Measurements from ENCODE around the gene ITGA6.

Gene ITGA6

DNA sequence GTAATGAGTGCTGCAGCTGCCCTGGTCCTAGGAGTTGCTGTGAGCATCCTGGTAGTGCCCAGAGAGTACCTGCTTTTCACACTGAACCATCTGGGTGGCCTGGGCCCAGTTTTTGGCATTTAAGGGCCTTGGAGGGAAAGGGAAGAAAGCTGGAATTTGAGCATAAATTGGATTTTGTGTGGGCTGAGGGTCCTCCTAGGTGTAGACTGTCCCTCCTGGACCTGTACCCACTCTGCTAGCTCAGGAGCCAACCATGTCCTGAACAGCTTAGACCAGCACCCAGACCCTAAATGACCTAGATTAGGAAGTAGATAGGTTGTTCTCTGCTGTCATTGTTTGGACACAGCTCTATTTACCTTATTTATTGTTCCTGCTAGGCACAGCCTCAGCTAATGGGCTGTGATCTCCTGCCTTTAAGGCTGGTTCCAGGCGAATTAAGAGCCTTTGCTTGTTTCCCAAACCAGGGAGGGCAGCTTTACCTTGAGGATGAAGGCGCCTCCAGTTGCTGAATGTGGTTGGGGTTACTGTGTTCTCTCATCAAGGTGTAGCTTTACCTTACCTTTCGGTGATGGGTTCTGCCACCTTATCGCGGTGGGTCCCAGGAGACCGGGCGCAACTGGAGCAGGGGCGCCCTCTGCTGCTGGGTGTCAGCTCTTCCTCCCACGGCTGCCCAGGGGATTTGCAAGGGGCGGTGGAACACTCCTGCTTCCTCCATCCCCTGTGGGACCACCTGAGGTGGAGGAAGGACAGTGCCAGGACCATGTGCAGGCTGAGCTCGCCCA, 34.4 kb downstream of the ITGA6 start:
- no peak overlapping the region for H3K4me3 ChIP-seq (ENCODE audit: low read length)

DNA sequence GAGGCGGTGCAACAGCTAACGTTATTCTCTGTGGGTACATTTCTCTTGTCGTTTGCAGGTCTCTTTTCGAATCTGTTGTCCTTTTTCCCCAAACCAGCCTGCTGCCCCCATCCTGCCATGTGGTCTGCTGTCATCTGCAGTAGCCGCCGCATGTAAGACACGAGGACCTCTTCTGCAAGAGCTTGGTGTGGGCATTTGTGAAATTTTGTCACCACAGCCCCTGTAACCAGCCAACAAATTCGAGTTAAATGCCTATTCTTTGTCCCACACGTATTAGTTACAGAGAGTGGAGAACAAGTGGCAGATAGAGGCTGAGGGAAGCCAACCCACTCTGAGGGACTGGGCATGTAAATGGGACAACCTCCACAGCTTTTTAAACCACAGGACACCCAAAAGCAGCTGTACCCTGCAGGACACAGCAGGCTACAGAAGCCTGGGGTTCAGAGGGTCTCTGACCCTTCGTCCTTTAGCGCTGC, 35.0 kb downstream of the ITGA6 start:
- no peak overlapping the region for H3K4me3 ChIP-seq (ENCODE audit: low read length)
- TF ChIP-seq, protein P1, sequence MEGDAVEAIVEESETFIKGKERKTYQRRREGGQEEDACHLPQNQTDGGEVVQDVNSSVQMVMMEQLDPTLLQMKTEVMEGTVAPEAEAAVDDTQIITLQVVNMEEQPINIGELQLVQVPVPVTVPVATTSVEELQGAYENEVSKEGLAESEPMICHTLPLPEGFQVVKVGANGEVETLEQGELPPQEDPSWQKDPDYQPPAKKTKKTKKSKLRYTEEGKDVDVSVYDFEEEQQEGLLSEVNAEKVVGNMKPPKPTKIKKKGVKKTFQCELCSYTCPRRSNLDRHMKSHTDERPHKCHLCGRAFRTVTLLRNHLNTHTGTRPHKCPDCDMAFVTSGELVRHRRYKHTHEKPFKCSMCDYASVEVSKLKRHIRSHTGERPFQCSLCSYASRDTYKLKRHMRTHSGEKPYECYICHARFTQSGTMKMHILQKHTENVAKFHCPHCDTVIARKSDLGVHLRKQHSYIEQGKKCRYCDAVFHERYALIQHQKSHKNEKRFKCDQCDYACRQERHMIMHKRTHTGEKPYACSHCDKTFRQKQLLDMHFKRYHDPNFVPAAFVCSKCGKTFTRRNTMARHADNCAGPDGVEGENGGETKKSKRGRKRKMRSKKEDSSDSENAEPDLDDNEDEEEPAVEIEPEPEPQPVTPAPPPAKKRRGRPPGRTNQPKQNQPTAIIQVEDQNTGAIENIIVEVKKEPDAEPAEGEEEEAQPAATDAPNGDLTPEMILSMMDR (IDR thresholded peaks at IDR 0.05; ENCODE audit: insufficient read depth, low read depth, low read length, missing control alignments): no peak
- no peak for DNase-seq (ENCODE audit: low read depth)

More for the DNA sequence above, 34.4 kb downstream of the ITGA6 start:
- DNase-seq (ENCODE audit: low read depth): peak; percentile 74
- TF ChIP-seq, protein P1 (IDR thresholded peaks at IDR 0.05; ENCODE audit: insufficient read depth, low read depth, low read length, missing control alignments): peak; percentile 82

DNA sequence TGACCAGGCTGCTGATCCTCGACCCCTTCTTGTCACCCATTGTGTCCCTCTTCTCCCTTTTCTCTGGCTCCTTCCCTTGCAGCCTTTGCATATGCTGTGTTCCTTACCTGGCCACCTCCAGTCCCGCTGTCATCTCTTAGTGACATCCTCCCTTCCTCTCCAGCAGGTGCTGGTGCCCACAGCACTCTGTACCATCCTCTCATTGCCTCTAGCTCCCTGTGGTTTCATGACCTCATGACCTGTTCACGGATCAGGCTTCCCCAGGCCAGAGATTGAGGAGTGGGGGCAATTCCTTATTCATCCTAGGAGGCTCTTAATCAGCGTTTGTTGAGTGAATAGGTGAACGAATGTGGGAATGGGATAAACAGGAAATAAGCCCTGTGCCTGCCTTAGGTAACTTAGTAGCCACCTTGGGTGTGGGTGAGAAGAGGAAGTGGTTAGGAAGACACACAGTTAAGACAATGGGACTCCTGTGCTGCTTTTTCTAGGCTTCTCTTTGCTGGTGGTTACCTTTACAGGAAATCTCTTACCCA, 35.5 kb downstream of the ITGA6 start:
- no peak overlapping the region for H3K4me3 ChIP-seq (ENCODE audit: low read length)
- TF ChIP-seq, protein P1 (IDR thresholded peaks at IDR 0.05; ENCODE audit: insufficient read depth, low read depth, low read length, missing control alignments): no peak
- peak; percentile 58 for DNase-seq (ENCODE audit: low read depth)

DNA sequence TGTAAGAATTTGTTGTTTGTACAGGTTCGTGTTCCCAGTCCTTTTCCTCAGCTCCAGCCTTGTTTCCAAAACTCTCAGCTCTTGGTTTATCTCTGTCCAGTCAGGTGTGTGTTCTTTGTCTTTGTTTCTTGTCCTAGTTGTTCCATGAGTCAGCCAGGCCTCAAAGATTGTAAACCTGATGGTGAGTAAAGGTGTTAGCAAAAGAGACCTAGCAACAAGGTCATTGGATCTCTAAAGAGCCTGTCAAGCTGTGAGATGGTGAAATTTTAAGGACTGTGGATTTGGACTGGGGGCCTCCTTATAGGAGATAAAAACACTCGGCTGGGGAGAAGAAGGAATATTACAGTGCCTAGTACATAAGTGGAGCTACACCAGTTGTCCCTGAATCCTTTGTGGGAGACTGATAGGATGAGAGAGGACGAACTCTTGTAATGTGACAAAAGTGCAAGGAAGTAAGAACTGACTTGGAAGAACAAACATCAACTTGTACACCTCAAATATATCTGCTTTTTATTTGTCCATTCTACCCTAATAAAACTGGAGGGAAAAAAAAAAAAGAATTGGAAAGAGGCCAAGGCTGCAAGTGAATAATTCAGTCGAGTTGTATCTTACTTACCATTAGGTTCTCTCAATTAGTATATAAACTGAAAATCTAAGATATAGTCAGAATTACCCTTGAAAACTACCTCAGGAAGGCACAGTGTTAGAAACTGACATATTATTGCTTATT, 37.2 kb downstream of the ITGA6 start:
- DNase-seq (ENCODE audit: low read depth): peak; percentile 80
- TF ChIP-seq, protein P1 (IDR thresholded peaks at IDR 0.05; ENCODE audit: insufficient read depth, low read depth, low read length, missing control alignments): no peak
- no peak overlapping the region for H3K4me3 ChIP-seq (ENCODE audit: low read length)

DNA sequence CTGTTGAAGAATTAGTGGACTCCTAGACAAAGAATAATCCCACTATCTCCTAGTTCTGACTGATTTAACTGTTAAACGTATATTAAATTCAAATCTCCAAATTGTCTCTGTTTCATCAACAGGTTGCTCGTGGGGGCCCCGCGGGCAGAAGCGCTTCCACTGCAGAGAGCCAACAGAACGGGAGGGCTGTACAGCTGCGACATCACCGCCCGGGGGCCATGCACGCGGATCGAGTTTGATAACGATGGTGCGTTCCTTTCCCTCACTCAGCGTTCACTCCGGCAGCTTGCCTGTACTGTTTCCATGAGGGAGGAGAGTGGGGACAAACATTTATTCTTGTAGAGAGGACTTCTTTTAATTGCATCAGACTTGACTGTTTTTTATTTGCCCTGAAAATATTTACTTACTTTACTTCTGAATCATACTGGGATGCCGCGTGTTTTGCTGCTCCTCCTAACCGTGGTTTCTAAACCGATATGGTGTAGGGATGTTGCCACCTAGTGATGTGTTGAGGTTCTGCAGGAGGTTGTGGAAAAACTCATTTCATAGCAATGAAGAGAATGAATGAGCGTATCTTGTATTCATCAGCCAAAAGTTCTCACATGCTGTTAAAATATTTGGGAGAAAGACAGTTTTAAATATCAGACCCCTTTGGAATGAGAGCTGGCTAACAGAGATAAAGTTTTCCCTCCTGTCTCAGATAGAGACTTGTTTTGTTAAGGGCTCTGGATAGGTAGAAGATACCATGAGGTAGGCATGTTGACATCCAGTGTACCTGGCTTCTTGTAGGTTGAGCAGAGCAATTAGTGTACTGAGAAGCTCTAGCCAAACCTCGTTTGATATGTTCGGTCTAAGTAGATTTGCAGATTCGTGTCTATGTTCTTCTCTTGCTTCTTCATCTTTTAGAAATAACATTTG, 38.3 kb downstream of the ITGA6 start:
- TF ChIP-seq, protein P1 (IDR thresholded peaks at IDR 0.05; ENCODE audit: insufficient read depth, low read depth, low read length, missing control alignments): peak; percentile 88
- DNase-seq (ENCODE audit: low read depth): peak; percentile 88
- no peak overlapping the region for H3K4me3 ChIP-seq (ENCODE audit: low read length)

DNA sequence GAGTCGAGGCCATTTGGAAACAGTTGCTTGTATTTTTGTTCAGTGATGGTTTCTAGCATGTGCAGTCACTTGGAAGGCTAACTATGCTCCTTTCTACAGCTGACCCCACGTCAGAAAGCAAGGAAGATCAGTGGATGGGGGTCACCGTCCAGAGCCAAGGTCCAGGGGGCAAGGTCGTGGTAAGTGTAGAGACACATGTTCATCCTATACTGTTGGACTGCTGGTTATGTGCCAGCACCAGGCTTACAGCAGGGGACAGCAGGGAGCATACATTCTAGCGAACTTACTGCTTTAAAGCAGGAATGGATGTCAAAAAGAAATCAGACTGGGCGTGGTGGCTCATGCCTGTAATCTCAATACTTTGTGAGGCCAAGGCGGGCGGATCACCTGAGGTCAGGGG, 40.0 kb downstream of the ITGA6 start:
- no peak overlapping the region for H3K4me3 ChIP-seq (ENCODE audit: low read length)
- TF ChIP-seq, protein P1 (IDR thresholded peaks at IDR 0.05; ENCODE audit: insufficient read depth, low read depth, low read length, missing control alignments): peak; percentile 15
- no peak for DNase-seq (ENCODE audit: low read depth)
